ENCODE measurements around the gene CARMIL1. TPM values are rescaled to one million over a fixed set of nuclear protein-coding genes. Genes with fewer than 3 reads are reported as not detected.

The CARMIL1 gene
- total and polyA plus RNA-seq, 7 experiments from 2014 or later: 2.2 to 12.8 (median 9.3) TPM

GRCh38 chr6:25360621-25361020 lies 81.4 kb downstream of the CARMIL1 start:
- no peak overlapping the region for H3K27ac Mint-ChIP-seq
- POLR2A ChIA-PET: no interaction called here

GRCh38 chr6:25363427-25363826 lies 84.3 kb downstream of the CARMIL1 start:
- Mint-ChIP-seq H3K4me1 (peaks cover 29 to 92% (median 65%) of the 10 kb centered on the region in 7 donors), H3K9me3 (no peaks in the 10 kb centered on the region), H3K27ac (peak overlapping the region in 4 of 9 donors; percentile 1 to 100 (median 76)), H3K4me3 (no peak overlapping the region), H3K36me3 (peaks cover 0 to 3% (median 0%) of the 10 kb centered on the region in 5 donors), H3K27me3 (no peaks in the 10 kb centered on the region)
- Histone ChIP-seq H3K36me3 (ENCODE audit: control insufficient read depth in 2 of 3, insufficient read depth in 3 of 3, low read length in 3 of 3) (no peaks in the 10 kb centered on the region), H3K4me1 (ENCODE audit: control insufficient read depth in 2 of 2, insufficient read depth in 2 of 2, low read length in 2 of 2) (peaks cover 18 to 27% of the 10 kb centered on the region in 2 donors), H3K27ac (ENCODE audit: low read depth, low read length) (no peak overlapping the region), H3K4me3 (ENCODE audit: low read length) (no peak overlapping the region), H3K27me3 (ENCODE audit: control insufficient read depth in 2 of 2, insufficient read depth in 2 of 2, low read length in 2 of 2) (no peaks in the 10 kb centered on the region), H3K9me3 (ENCODE audit: control insufficient read depth in 2 of 3, low read length in 3 of 3) (no peaks in the 10 kb centered on the region)
- intact Hi-C loops (cut with micrococcal nuclease): no loop called here
- CTCF ChIA-PET: interaction anchor here (1.3 kb wide), 1 partner anchor 25 kb away, joined by 3 read pairs; no protein-coding TSS in a partner anchor
- DNase-seq: no peak
- no peak for ATAC-seq
- POLR2A ChIA-PET: interaction anchor here (1.2 kb wide), 1 partner anchor 42 kb away, joined by 3 read pairs; no protein-coding TSS in a partner anchor

More at GRCh38 chr6:25360621-25361020, 81.4 kb downstream of the CARMIL1 start:
- Mint-ChIP-seq H3K36me3 (peaks cover 0 to 3% (median 0%) of the 10 kb centered on the region in 5 donors), H3K4me3 (no peak overlapping the region), H3K27me3 (no peaks in the 10 kb centered on the region), H3K4me1 (peaks cover under 1 to 82% (median 41%) of the 10 kb centered on the region in 7 donors), H3K9me3 (no peaks in the 10 kb centered on the region)
- H3K27me3 ChIP-seq (ENCODE audit: control insufficient read depth in 2 of 2, insufficient read depth in 2 of 2, low read length in 2 of 2): no peaks in the 10 kb centered on the region
- no peaks in the 10 kb centered on the region for H3K36me3 ChIP-seq (ENCODE audit: control insufficient read depth in 2 of 3, insufficient read depth in 3 of 3, low read length in 3 of 3)
- no peaks in the 10 kb centered on the region for H3K9me3 ChIP-seq (ENCODE audit: control insufficient read depth in 2 of 3, low read length in 3 of 3)
- CTCF ChIA-PET: no interaction called here
- intact Hi-C loops (cut with micrococcal nuclease): no loop called here
- peaks cover 0 to under 1% of the 10 kb centered on the region in 2 donors for H3K4me1 ChIP-seq (ENCODE audit: control insufficient read depth in 2 of 2, insufficient read depth in 2 of 2, low read length in 2 of 2)
- H3K4me3 ChIP-seq (ENCODE audit: low read length): no peak overlapping the region
- H3K27ac ChIP-seq (ENCODE audit: low read depth, low read length): no peak overlapping the region
- ATAC-seq: no peak
- no peak for DNase-seq

- Histone ChIP-seq H3K36me3 (ENCODE audit: control insufficient read depth in 2 of 3, insufficient read depth in 3 of 3, low read length in 3 of 3) (no peaks in the 10 kb centered on the region), H3K27me3 (ENCODE audit: control insufficient read depth in 2 of 2, insufficient read depth in 2 of 2, low read length in 2 of 2) (no peaks in the 10 kb centered on the region), H3K9me3 (ENCODE audit: control insufficient read depth in 2 of 3, low read length in 3 of 3) (no peaks in the 10 kb centered on the region), H3K4me3 (ENCODE audit: low read length) (no peak overlapping the region), H3K27ac (ENCODE audit: low read depth, low read length) (no peak overlapping the region), H3K4me1 (ENCODE audit: control insufficient read depth in 2 of 2, insufficient read depth in 2 of 2, low read length in 2 of 2) (peaks cover 18 to 43% of the 10 kb centered on the region in 2 donors)
- no peaks in the 10 kb centered on the region for H3K27me3 Mint-ChIP-seq
- ATAC-seq (no peak), DNase-seq (no peak)
- POLR2A ChIA-PET: interaction anchor here (1.5 to 6.2 kb wide), 2 partner anchors 14 to 40 kb away, joined by 3 to 88 read pairs; no protein-coding TSS in a partner anchor
- H3K4me1 Mint-ChIP-seq: peaks cover 39 to 92% (median 68%) of the 10 kb centered on the region in 7 donors
- no peaks in the 10 kb centered on the region for H3K9me3 Mint-ChIP-seq
- H3K4me3 Mint-ChIP-seq: no peak overlapping the region
- H3K36me3 Mint-ChIP-seq: no peaks in the 10 kb centered on the region
- H3K27ac Mint-ChIP-seq: peak overlapping the region in 8 of 9 donors; percentile 25 to 100 (median 90)
- intact Hi-C loops (cut with micrococcal nuclease): loop anchor here (5.0 kb wide), 2 partner anchors 228 to 238 kb away; no protein-coding TSS in a partner anchor
- CTCF ChIA-PET: interaction anchor here (3.0 to 3.6 kb wide), 2 partner anchors 39 to 126 kb away, joined by 19 to 30 read pairs; no protein-coding TSS in a partner anchor
Observed at GRCh38 chr6:25365154-25365553, 86.0 kb downstream of the CARMIL1 start.

- H3K9me3 ChIP-seq (ENCODE audit: control insufficient read depth in 2 of 3, low read length in 3 of 3): no peaks in the 10 kb centered on the region
- Mint-ChIP-seq H3K36me3 (peaks cover 0 to 8% (median 0%) of the 10 kb centered on the region in 5 donors), H3K27me3 (no peaks in the 10 kb centered on the region), H3K4me1 (peaks cover 42 to 97% (median 80%) of the 10 kb centered on the region in 7 donors), H3K4me3 (peak overlapping the region; percentile 86 to 97 (median 91)), H3K9me3 (peaks cover 0 to 6% (median 0%) of the 10 kb centered on the region in 11 donors), H3K27ac (peak overlapping the region; percentile 96 to 100 (median 99))
- POLR2A ChIA-PET: interaction anchor here (0.6 to 6.2 kb wide), 16 partner anchors 9 to 758 kb away, joined by 3 to 88 read pairs (median 4); partner anchors contain the start of gene CARMIL1
- peak; percentile 71 for ATAC-seq
- H3K27ac ChIP-seq (ENCODE audit: low read depth, low read length): peak overlapping the region; percentile 80
- CTCF ChIA-PET: interaction anchor here (0.7 to 3.6 kb wide), 8 partner anchors 10 to 124 kb away, joined by 3 to 30 read pairs (median 6); partner anchors contain the start of gene CARMIL1
- H3K36me3 ChIP-seq (ENCODE audit: control insufficient read depth in 2 of 3, insufficient read depth in 3 of 3, low read length in 3 of 3): no peaks in the 10 kb centered on the region
- DNase-seq: peak in 8 of 9 donors; percentile 31 to 84 (median 77)
- H3K4me1 ChIP-seq (ENCODE audit: control insufficient read depth in 2 of 2, insufficient read depth in 2 of 2, low read length in 2 of 2): peaks cover 18 to 46% of the 10 kb centered on the region in 2 donors
- H3K4me3 ChIP-seq (ENCODE audit: low read length): peak overlapping the region; percentile 53
- intact Hi-C loops (cut with micrococcal nuclease): loop anchor here (1.0 to 5.0 kb wide), 5 partner anchors 38 to 240 kb away; partner anchors contain the start of gene CARMIL1 (in 2 of the 2)
- no peaks in the 10 kb centered on the region for H3K27me3 ChIP-seq (ENCODE audit: control insufficient read depth in 2 of 2, insufficient read depth in 2 of 2, low read length in 2 of 2)
Observed at GRCh38 chr6:25366903-25367545, 87.8 kb downstream of the CARMIL1 start.

- ChIA-PET POLR2A (interaction anchor here (0.6 to 6.2 kb wide), 7 partner anchors 12 to 99 kb away, joined by 3 to 88 read pairs (median 5); partner anchors contain the start of gene CARMIL1), CTCF (interaction anchor here (1.0 to 3.2 kb wide), 6 partner anchors 36 to 122 kb away, joined by 3 to 17 read pairs (median 8); partner anchors contain the start of gene CARMIL1)
- peak overlapping the region; percentile 80 for H3K27ac ChIP-seq (ENCODE audit: low read depth, low read length)
- peaks cover 18 to 46% of the 10 kb centered on the region in 2 donors for H3K4me1 ChIP-seq (ENCODE audit: control insufficient read depth in 2 of 2, insufficient read depth in 2 of 2, low read length in 2 of 2)
- H3K27me3 ChIP-seq (ENCODE audit: control insufficient read depth in 2 of 2, insufficient read depth in 2 of 2, low read length in 2 of 2): no peaks in the 10 kb centered on the region
- no peaks in the 10 kb centered on the region for H3K9me3 ChIP-seq (ENCODE audit: control insufficient read depth in 2 of 3, low read length in 3 of 3)
- Mint-ChIP-seq H3K9me3 (peaks cover 0 to 16% (median 3%) of the 10 kb centered on the region in 11 donors), H3K4me1 (peaks cover 40 to 100% (median 91%) of the 10 kb centered on the region in 7 donors), H3K27me3 (no peaks in the 10 kb centered on the region), H3K36me3 (peaks cover 0 to 14% (median 3%) of the 10 kb centered on the region in 5 donors), H3K4me3 (peak overlapping the region; percentile 79 to 97 (median 91)), H3K27ac (peak overlapping the region; percentile 82 to 100 (median 99))
- intact Hi-C loops (cut with micrococcal nuclease): loop anchor here (1.0 to 5.0 kb wide), 3 partner anchors 36 to 242 kb away; no protein-coding TSS in a partner anchor
- ATAC-seq: no peak
- H3K36me3 ChIP-seq (ENCODE audit: control insufficient read depth in 2 of 3, insufficient read depth in 3 of 3, low read length in 3 of 3): no peaks in the 10 kb centered on the region
- DNase-seq: no peak
- H3K4me3 ChIP-seq (ENCODE audit: low read length): peak overlapping the region; percentile 14
Observed at GRCh38 chr6:25369036-25369432, 89.9 kb downstream of the CARMIL1 start.

GRCh38 chr6:25369433-25370177 lies 90.4 kb downstream of the CARMIL1 start:
- peaks cover 0 to 20% (median 5%) of the 10 kb centered on the region in 11 donors for H3K9me3 Mint-ChIP-seq
- peak overlapping the region; percentile 14 for H3K4me3 ChIP-seq (ENCODE audit: low read length)
- ATAC-seq (peak; percentile 52), DNase-seq (peak in 8 of 9 donors; percentile 34 to 67 (median 50))
- no peaks in the 10 kb centered on the region for H3K36me3 ChIP-seq (ENCODE audit: control insufficient read depth in 2 of 3, insufficient read depth in 3 of 3, low read length in 3 of 3)
- H3K4me1 ChIP-seq (ENCODE audit: control insufficient read depth in 2 of 2, insufficient read depth in 2 of 2, low read length in 2 of 2): peaks cover 18 to 46% of the 10 kb centered on the region in 2 donors
- H3K27ac ChIP-seq (ENCODE audit: low read depth, low read length): peak overlapping the region; percentile 80
- no peaks in the 10 kb centered on the region for H3K27me3 Mint-ChIP-seq
- no peaks in the 10 kb centered on the region for H3K27me3 ChIP-seq (ENCODE audit: control insufficient read depth in 2 of 2, insufficient read depth in 2 of 2, low read length in 2 of 2)
- peak overlapping the region; percentile 82 to 100 (median 99) for H3K27ac Mint-ChIP-seq
- H3K4me1 Mint-ChIP-seq: peaks cover 43 to 100% (median 96%) of the 10 kb centered on the region in 7 donors
- no peaks in the 10 kb centered on the region for H3K9me3 ChIP-seq (ENCODE audit: control insufficient read depth in 2 of 3, low read length in 3 of 3)
- H3K36me3 Mint-ChIP-seq: peaks cover 0 to 17% (median 8%) of the 10 kb centered on the region in 5 donors
- ChIA-PET CTCF (interaction anchor here (0.8 to 3.2 kb wide), 10 partner anchors 17 to 121 kb away, joined by 3 to 17 read pairs (median 5); partner anchors contain the start of gene CARMIL1), POLR2A (interaction anchor here (0.6 to 6.2 kb wide), 9 partner anchors 8 to 99 kb away, joined by 3 to 88 read pairs (median 5); partner anchors contain the start of gene CARMIL1)
- H3K4me3 Mint-ChIP-seq: peak overlapping the region; percentile 79 to 97 (median 91)
- intact Hi-C loops (cut with micrococcal nuclease): loop anchor here (1.0 to 5.0 kb wide), 4 partner anchors 36 to 242 kb away; no protein-coding TSS in a partner anchor

Measured in naive thymus-derived CD4-positive, alpha-beta T cell (primary cell).